CD4-positive, alpha-beta T cell (primary cell): ENCODE measurements around the gene MYH14. TPM values are rescaled to one million over a fixed set of nuclear protein-coding genes. Genes with fewer than 3 reads are reported as not detected.
"Not testable (repeated sequence)": the region's sequence is repeated elsewhere in the genome, so short reads cannot be mapped to it uniquely, and the experiment has no call there.

ENCODE experiments used
- ATAC-seq: fragments of 200-7000 bp; cut with Tn5 transposase; one replicate; pipeline ENCODE4 v1.10.0; 2022; ENCODE audit warnings: mild to moderate bottlenecking; ENCODE audit not compliant: poor library complexity
- CTCF ChIA-PET: fragments of 350-600 bp; sonication (Branson Sonifier 250); formaldehyde crosslinking; loops from one replicate; lab custom pipeline; 2021; ENCODE audit warnings: antibody characterized with exemption, inconsistent platforms; lab: Charles Lee
- POLR2A ChIA-PET: fragments of 350-600 bp; sonication (Branson Sonifier 250); formaldehyde crosslinking; loops from one replicate; lab custom pipeline; 2021; ENCODE audit warnings: antibody characterized with exemption, inconsistent platforms; lab: Charles Lee
- DNase-seq, 14 experiments: peaks; one replicate each; pipeline ENCODE4 v3.0.0-alpha.2; 2013 to 2020; ENCODE audit warnings: mixed read lengths in 2 of 14
- H3K27ac ChIP-seq, 2 donors: one replicate each; pipeline versions ENCODE4 v1.5.1 to v1.7.0; 2013; ENCODE audit warnings: low read length in 2 of 2, low read depth in 1 of 2, mild to moderate bottlenecking in 1 of 2
- H3K27me3 ChIP-seq, 2 experiments: 1 replicate in 1 of 2; 2 replicates in 1 of 2; pipeline versions ENCODE4 v1.6.1 to v1.7.0; 2013; ENCODE audit warnings: low read length in 2 of 2, control low read depth in 1 of 2, mild to moderate bottlenecking in 1 of 2, moderate library complexity in 1 of 2; ENCODE audit not compliant: insufficient read depth in 2 of 2, control insufficient read depth in 1 of 2
- H3K36me3 ChIP-seq: one replicate; pipeline ENCODE4 v1.6.1; 2013; ENCODE audit warnings: low read length, control low read depth; ENCODE audit not compliant: insufficient read depth
- H3K4me1 ChIP-seq: one replicate; pipeline ENCODE4 v1.6.1; 2013; ENCODE audit warnings: low read length, control low read depth; ENCODE audit not compliant: insufficient read depth
- H3K4me3 ChIP-seq: one replicate; pipeline ENCODE4 v1.5.1; 2013; ENCODE audit warnings: mild to moderate bottlenecking, low read length, moderate library complexity
- H3K9me3 ChIP-seq, 2 experiments: 1 replicate in 1 of 2; 2 replicates in 1 of 2; pipeline versions ENCODE4 v1.6.1 to v1.7.0; 2013; ENCODE audit warnings: low read length in 2 of 2, mild to moderate bottlenecking in 2 of 2, control low read depth in 1 of 2, moderate library complexity in 1 of 2; ENCODE audit not compliant: control insufficient read depth in 1 of 2, insufficient read depth in 1 of 2
- H3K27ac Mint-ChIP-seq: one replicate; pipeline ENCODE4 v1.8.0; 2020; ENCODE audit warnings: mixed read lengths
- H3K27me3 Mint-ChIP-seq: one replicate; pipeline ENCODE4 v1.8.0; 2021; ENCODE audit warnings: mixed read lengths
- H3K36me3 Mint-ChIP-seq: one replicate; pipeline ENCODE4 v1.8.0; 2021; ENCODE audit warnings: low read depth, mixed read lengths
- H3K4me1 Mint-ChIP-seq: one replicate; pipeline ENCODE4 v1.8.0; 2021; ENCODE audit warnings: low read depth, mixed read lengths
- H3K4me3 Mint-ChIP-seq: one replicate; pipeline ENCODE4 v1.8.0; 2020; ENCODE audit warnings: mild to moderate bottlenecking, mixed read lengths
- H3K9me3 Mint-ChIP-seq: one replicate; pipeline ENCODE4 v1.8.0; 2020; ENCODE audit warnings: mixed read lengths
- intact Hi-C, 2 experiments: fragments of 100-400 bp; cut with DNase I in 1 of 2; cut with micrococcal nuclease in 1 of 2; formaldehyde crosslinking; loops; one replicate each; pipeline versions ENCODE4 v1.15.1 to v1.9.0; 2023 to 2025; cut with DNase I, micrococcal nuclease
- total RNA-seq, 174 experiments: library from RNA in 2 of 174; stranded (reverse) in 2 of 174; gene quantifications; one replicate each; pipeline ENCODE4 v1.2.3 and lab custom pipeline; 2021 to 2026
- TF ChIP-seq, protein P1 (sequence below): fragments of 200-600 bp; IDR thresholded peaks from one replicate; pipeline ENCODE4 v1.8.0; 2022; ENCODE audit warnings: antibody characterized with exemption, mild to moderate bottlenecking

The MYH14 gene
- total RNA-seq, 2 experiments from 2014 or later = not detected

- no peak overlapping the region for H3K27ac ChIP-seq
- intact Hi-C loops = no loop called here
- H3K27ac Mint-ChIP-seq = no peak overlapping the region
- peaks cover 0 to 6% of the 10 kb centered on the region in 2 experiments for H3K27me3 ChIP-seq
- H3K9me3 Mint-ChIP-seq = no peaks in the 10 kb centered on the region
- peaks cover 7% of the 10 kb centered on the region for H3K27me3 Mint-ChIP-seq
- H3K9me3 ChIP-seq = peaks cover 0 to 11% of the 10 kb centered on the region in 2 experiments
- no peak overlapping the region for H3K4me3 Mint-ChIP-seq
- H3K4me1 ChIP-seq = no peaks in the 10 kb centered on the region
- no peaks in the 10 kb centered on the region for H3K4me1 Mint-ChIP-seq
- DNase-seq (no peak), ATAC-seq (no peak)
- TF ChIP-seq, protein P1, sequence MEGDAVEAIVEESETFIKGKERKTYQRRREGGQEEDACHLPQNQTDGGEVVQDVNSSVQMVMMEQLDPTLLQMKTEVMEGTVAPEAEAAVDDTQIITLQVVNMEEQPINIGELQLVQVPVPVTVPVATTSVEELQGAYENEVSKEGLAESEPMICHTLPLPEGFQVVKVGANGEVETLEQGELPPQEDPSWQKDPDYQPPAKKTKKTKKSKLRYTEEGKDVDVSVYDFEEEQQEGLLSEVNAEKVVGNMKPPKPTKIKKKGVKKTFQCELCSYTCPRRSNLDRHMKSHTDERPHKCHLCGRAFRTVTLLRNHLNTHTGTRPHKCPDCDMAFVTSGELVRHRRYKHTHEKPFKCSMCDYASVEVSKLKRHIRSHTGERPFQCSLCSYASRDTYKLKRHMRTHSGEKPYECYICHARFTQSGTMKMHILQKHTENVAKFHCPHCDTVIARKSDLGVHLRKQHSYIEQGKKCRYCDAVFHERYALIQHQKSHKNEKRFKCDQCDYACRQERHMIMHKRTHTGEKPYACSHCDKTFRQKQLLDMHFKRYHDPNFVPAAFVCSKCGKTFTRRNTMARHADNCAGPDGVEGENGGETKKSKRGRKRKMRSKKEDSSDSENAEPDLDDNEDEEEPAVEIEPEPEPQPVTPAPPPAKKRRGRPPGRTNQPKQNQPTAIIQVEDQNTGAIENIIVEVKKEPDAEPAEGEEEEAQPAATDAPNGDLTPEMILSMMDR = no peak
- no peaks in the 10 kb centered on the region for H3K36me3 ChIP-seq
- H3K4me3 ChIP-seq = no peak overlapping the region
- H3K36me3 Mint-ChIP-seq = no peaks in the 10 kb centered on the region
- POLR2A ChIA-PET = no interaction called here
- CTCF ChIA-PET = no interaction called here
Measured at GRCh38 chr19:50230379-50231351, 27.2 kb downstream of the MYH14 start.

GRCh38 chr19:50231417-50231816 is 28.0 kb downstream of the MYH14 start:
- H3K4me1 Mint-ChIP-seq, H3K9me3 Mint-ChIP-seq, H3K27ac Mint-ChIP-seq, POLR2A ChIA-PET, CTCF ChIA-PET, intact Hi-C loops, ATAC-seq, H3K27me3 ChIP-seq, DNase-seq, H3K4me3 ChIP-seq, H3K4me1 ChIP-seq, H3K36me3 Mint-ChIP-seq, H3K36me3 ChIP-seq, H3K4me3 Mint-ChIP-seq, H3K27ac ChIP-seq: not testable (repeated sequence)
- peaks cover 11% of the 10 kb centered on the region for H3K27me3 Mint-ChIP-seq
- H3K9me3 ChIP-seq = peaks cover 0 to 11% of the 10 kb centered on the region in 2 experiments

GRCh38 chr19:50231821-50232220 is 28.4 kb downstream of the MYH14 start:
- Mint-ChIP-seq H3K4me3 (no peak overlapping the region), H3K36me3 (no peaks in the 10 kb centered on the region), H3K27me3 (peaks cover 13% of the 10 kb centered on the region), H3K9me3 (no peaks in the 10 kb centered on the region), H3K4me1 (no peaks in the 10 kb centered on the region), H3K27ac (no peak overlapping the region)
- intact Hi-C loops = no loop called here
- POLR2A ChIA-PET = no interaction called here
- H3K27me3 ChIP-seq = peaks cover 0 to 6% of the 10 kb centered on the region in 2 experiments
- no peak for DNase-seq
- ATAC-seq = no peak
- H3K27ac ChIP-seq = no peak overlapping the region
- no peaks in the 10 kb centered on the region for H3K4me1 ChIP-seq
- no peak overlapping the region for H3K4me3 ChIP-seq
- peaks cover 0 to 11% of the 10 kb centered on the region in 2 experiments for H3K9me3 ChIP-seq
- no peaks in the 10 kb centered on the region for H3K36me3 ChIP-seq
- CTCF ChIA-PET = no interaction called here
- TF ChIP-seq, protein P1 = no peak
